HEK293 (cell line): Measurements from ENCODE around the gene NRSN2.

Experiments used
- CTCF ChIA-PET: fragments of 350-600 bp; formaldehyde crosslinking; extraction: SDS; loops from one replicate; lab custom pipeline; 2021; ENCODE audit warnings: antibody characterized with exemption; lab: Yijun Ruan, JAX
- POLR2A ChIA-PET: fragments of 300-600 bp; formaldehyde crosslinking; extraction: SDS; loops from one replicate; lab custom pipeline; 2020; ENCODE audit warnings: antibody characterized with exemption, inconsistent platforms; lab: Yijun Ruan, JAX
- H3K27ac ChIP-seq: fragments of 200-500 bp; sonication (Bioruptor generic); 2 replicates; pipeline ENCODE4 v1.5.1; 2014; ENCODE audit warnings: low read depth, low read length, control low read depth, inconsistent platforms; ENCODE audit errors: extremely low read depth
- H3K36me3 ChIP-seq, 2 experiments: fragments of 200-500 bp in 1 of 2; sonication (Bioruptor generic) in 1 of 2; 1 replicate in 1 of 2; 2 replicates in 1 of 2; pipeline ENCODE4 v1.5.1; 2014 to 2017; ENCODE audit warnings: inconsistent platforms in 2 of 2, low read length in 2 of 2; ENCODE audit not compliant: control insufficient read depth in 2 of 2, insufficient read depth in 1 of 2
- H3K4me1 ChIP-seq: fragments of 200-500 bp; sonication (Bioruptor generic); 2 replicates; pipeline ENCODE4 v1.5.1; 2014; ENCODE audit warnings: mild to moderate bottlenecking, low read length, inconsistent platforms; ENCODE audit not compliant: control insufficient read depth, insufficient read depth
- H3K4me3 ChIP-seq: 2 replicates; pipeline ENCODE4 v1.5.1; 2011; ENCODE audit warnings: low read depth, mild to moderate bottlenecking, control low read depth, low read length, moderate library complexity
- H3K9me3 ChIP-seq: fragments of 200-500 bp; sonication (Bioruptor generic); 2 replicates; pipeline ENCODE4 v1.5.1; 2014; ENCODE audit warnings: low read depth, low read length, inconsistent platforms; ENCODE audit not compliant: control insufficient read depth, insufficient read depth
- HOXA7 ChIP-seq: sonication (generic); formaldehyde crosslinking; IDR thresholded peaks from 2 replicates; pipeline ENCODE4 v1.8.1; 2022; ENCODE audit warnings: missing genetic modification reagents, borderline replicate concordance
- SP3 ChIP-seq: fragments of 450-650 bp; formaldehyde crosslinking; IDR thresholded peaks from 2 replicates; pipeline ENCODE4 v1.5.1; 2016; ENCODE audit warnings: missing biosample characterization, missing genetic modification characterization
- ZBTB44 ChIP-seq: fragments of 450-650 bp; IDR thresholded peaks from 2 replicates; pipeline ENCODE4 v1.5.1; 2018; ENCODE audit warnings: missing biosample characterization, mild to moderate bottlenecking, missing genetic modification characterization
- ZNF169 ChIP-seq: fragments of 450-650 bp; formaldehyde crosslinking; IDR thresholded peaks from 2 replicates; pipeline ENCODE4 v1.5.1; 2016; ENCODE audit warnings: missing biosample characterization, missing genetic modification characterization
- ZNF2 ChIP-seq: fragments of 450-650 bp; formaldehyde crosslinking; IDR thresholded peaks from 2 replicates; pipeline ENCODE4 v1.5.1; 2016; ENCODE audit warnings: missing biosample characterization, missing genetic modification characterization
- ZNF221 ChIP-seq: fragments of 450-650 bp; formaldehyde crosslinking; IDR thresholded peaks from 2 replicates; pipeline ENCODE4 v1.5.1; 2017; ENCODE audit warnings: missing biosample characterization, missing genetic modification characterization, borderline replicate concordance
- ZNF341 ChIP-seq: fragments of 450-650 bp; formaldehyde crosslinking; IDR thresholded peaks from 2 replicates; pipeline ENCODE4; 2016; ENCODE audit warnings: low read depth, missing biosample characterization, missing genetic modification characterization
- ZNF354C ChIP-seq: fragments of 450-650 bp; formaldehyde crosslinking; IDR thresholded peaks from 2 replicates; pipeline ENCODE4 v1.5.1; 2016; ENCODE audit warnings: missing biosample characterization, missing genetic modification characterization, low read depth, borderline replicate concordance
- ZNF426 ChIP-seq: fragments of 450-650 bp; formaldehyde crosslinking; IDR thresholded peaks from 2 replicates; pipeline ENCODE4 v1.5.1; 2017; ENCODE audit warnings: missing biosample characterization, missing genetic modification characterization, mild to moderate bottlenecking, inconsistent platforms, moderate library complexity
- ZNF433 ChIP-seq: fragments of 450-650 bp; formaldehyde crosslinking; IDR thresholded peaks from 2 replicates; pipeline ENCODE4 v1.5.1; 2016; ENCODE audit warnings: missing biosample characterization, missing genetic modification characterization, low read depth
- ZNF449 ChIP-seq: fragments of 450-650 bp; formaldehyde crosslinking; IDR thresholded peaks from 2 replicates; pipeline ENCODE4 v1.5.1; 2017; ENCODE audit warnings: missing biosample characterization, mild to moderate bottlenecking, missing genetic modification characterization, moderate library complexity
- ZNF561 ChIP-seq: fragments of 450-650 bp; IDR thresholded peaks from 2 replicates; pipeline ENCODE4 v1.5.1; 2018; ENCODE audit warnings: missing biosample characterization, missing genetic modification characterization, borderline replicate concordance
- ZNF610 ChIP-seq: fragments of 450-650 bp; formaldehyde crosslinking; IDR thresholded peaks from 2 replicates; pipeline ENCODE4 v1.5.1; 2016; ENCODE audit warnings: missing biosample characterization, missing genetic modification characterization, borderline replicate concordance
- ZNF626 ChIP-seq: fragments of 450-650 bp; sonication (Bioruptor Pico); formaldehyde crosslinking; IDR thresholded peaks from 2 replicates; pipeline ENCODE4 v1.5.1; 2018; ENCODE audit warnings: missing biosample characterization, missing genetic modification characterization, inconsistent platforms
- ZNF791 ChIP-seq: fragments of 450-650 bp; formaldehyde crosslinking; IDR thresholded peaks from 2 replicates; pipeline ENCODE4 v1.5.1; 2016; ENCODE audit warnings: missing biosample characterization, missing genetic modification characterization
- ZNF792 ChIP-seq: fragments of 450-650 bp; formaldehyde crosslinking; IDR thresholded peaks from 2 replicates; pipeline ENCODE4 v1.5.1; 2016; ENCODE audit warnings: missing biosample characterization, missing genetic modification characterization
- ZSCAN16 ChIP-seq: fragments of 450-650 bp; formaldehyde crosslinking; IDR thresholded peaks from 2 replicates; pipeline ENCODE4 v1.5.1; 2016; ENCODE audit warnings: missing biosample characterization, missing genetic modification characterization
- ZXDB ChIP-seq: fragments of 450-650 bp; formaldehyde crosslinking; IDR thresholded peaks from 2 replicates; pipeline ENCODE4 v1.5.1; 2016; ENCODE audit warnings: missing biosample characterization, missing genetic modification characterization
- TF ChIP-seq, protein P1 (sequence below): fragments of 450-650 bp; formaldehyde crosslinking; IDR thresholded peaks from 2 replicates; pipeline ENCODE4 v1.5.1; 2016; ENCODE audit warnings: missing biosample characterization, missing genetic modification characterization
- TF ChIP-seq, protein P2 (sequence below): fragments of 450-650 bp; formaldehyde crosslinking; IDR thresholded peaks from 2 replicates; pipeline ENCODE4 v1.5.1; 2016; ENCODE audit warnings: missing biosample characterization, missing genetic modification characterization
- TF ChIP-seq, protein P3 (sequence below): fragments of 450-650 bp; formaldehyde crosslinking; IDR thresholded peaks from 2 replicates; pipeline ENCODE4 v1.5.1; 2016; ENCODE audit warnings: missing biosample characterization, missing genetic modification characterization, borderline replicate concordance

NRSN2 gene

GRCh38 chr20:343107-343506, 3.8 kb upstream of the NRSN2 start:
- H3K9me3 ChIP-seq: no peaks in the 10 kb centered on the region
- peaks cover 4% of the 10 kb centered on the region for H3K4me1 ChIP-seq
- H3K4me3 ChIP-seq: no peak overlapping the region
- ChIA-PET CTCF (no interaction called here), POLR2A (no interaction called here)
- peaks cover 0 to 4% of the 10 kb centered on the region in 2 experiments; a peak in 1 of 3 replicates for H3K36me3 ChIP-seq
- TF ChIP-seq ZNF449 (tag by site-specific recombination): no peak
- no peak for TF ChIP-seq ZNF626 (tag by site-specific recombination)
- TF ChIP-seq, protein P1, sequence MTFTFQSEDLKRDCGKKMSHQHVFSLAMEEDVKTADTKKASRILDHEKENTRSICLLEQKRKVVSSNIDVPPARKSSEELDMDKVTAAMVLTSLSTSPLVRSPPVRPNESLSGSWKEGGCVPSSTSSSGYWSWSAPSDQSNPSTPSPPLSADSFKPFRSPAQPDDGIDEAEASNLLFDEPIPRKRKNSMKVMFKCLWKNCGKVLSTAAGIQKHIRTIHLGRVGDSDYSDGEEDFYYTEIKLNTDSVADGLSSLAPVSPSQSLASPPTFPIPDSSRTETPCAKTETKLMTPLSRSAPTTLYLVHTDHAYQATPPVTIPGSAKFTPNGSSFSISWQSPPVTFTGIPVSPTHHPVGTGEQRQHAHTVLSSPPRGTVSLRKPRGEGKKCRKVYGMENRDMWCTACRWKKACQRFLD (tag by site-specific recombination): no peak
- TF ChIP-seq ZNF2: no peak
- TF ChIP-seq, protein P2, sequence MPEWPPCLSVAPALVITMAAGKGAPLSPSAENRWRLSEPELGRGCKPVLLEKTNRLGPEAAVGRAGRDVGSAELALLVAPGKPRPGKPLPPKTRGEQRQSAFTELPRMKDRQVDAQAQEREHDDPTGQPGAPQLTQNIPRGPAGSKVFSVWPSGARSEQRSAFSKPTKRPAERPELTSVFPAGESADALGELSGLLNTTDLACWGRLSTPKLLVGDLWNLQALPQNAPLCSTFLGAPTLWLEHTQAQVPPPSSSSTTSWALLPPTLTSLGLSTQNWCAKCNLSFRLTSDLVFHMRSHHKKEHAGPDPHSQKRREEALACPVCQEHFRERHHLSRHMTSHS (tag by site-specific recombination): no peak
- no peak overlapping the region for H3K27ac ChIP-seq

GRCh38 chr20:346033-346639, 775 bp upstream of the NRSN2 start:
- peaks cover 10% of the 10 kb centered on the region for H3K4me1 ChIP-seq
- peaks cover 12 to 13% of the 10 kb centered on the region in 2 experiments; a peak in 2 of 3 replicates for H3K36me3 ChIP-seq
- peak overlapping the region; percentile 90 for H3K27ac ChIP-seq
- H3K9me3 ChIP-seq: no peaks in the 10 kb centered on the region
- TF ChIP-seq ZSCAN16 (tag by site-specific recombination) (no peak), ZNF610 (tag by site-specific recombination) (no peak), HOXA7 (CRISPR knock-in tag) (no peak), ZNF792 (tag by site-specific recombination) (no peak), ZNF221 (tag by site-specific recombination) (no peak), SP3 (tag by site-specific recombination) (no peak), ZNF561 (tag by site-specific recombination) (no peak), ZNF433 (no peak), ZXDB (tag by site-specific recombination) (no peak), ZNF426 (tag by site-specific recombination) (no peak), ZBTB44 (no peak), ZNF354C (no peak), ZNF791 (tag by site-specific recombination) (no peak), ZNF169 (tag by site-specific recombination) (no peak), ZNF341 (tag by site-specific recombination) (no peak)
- TF ChIP-seq, protein P3, sequence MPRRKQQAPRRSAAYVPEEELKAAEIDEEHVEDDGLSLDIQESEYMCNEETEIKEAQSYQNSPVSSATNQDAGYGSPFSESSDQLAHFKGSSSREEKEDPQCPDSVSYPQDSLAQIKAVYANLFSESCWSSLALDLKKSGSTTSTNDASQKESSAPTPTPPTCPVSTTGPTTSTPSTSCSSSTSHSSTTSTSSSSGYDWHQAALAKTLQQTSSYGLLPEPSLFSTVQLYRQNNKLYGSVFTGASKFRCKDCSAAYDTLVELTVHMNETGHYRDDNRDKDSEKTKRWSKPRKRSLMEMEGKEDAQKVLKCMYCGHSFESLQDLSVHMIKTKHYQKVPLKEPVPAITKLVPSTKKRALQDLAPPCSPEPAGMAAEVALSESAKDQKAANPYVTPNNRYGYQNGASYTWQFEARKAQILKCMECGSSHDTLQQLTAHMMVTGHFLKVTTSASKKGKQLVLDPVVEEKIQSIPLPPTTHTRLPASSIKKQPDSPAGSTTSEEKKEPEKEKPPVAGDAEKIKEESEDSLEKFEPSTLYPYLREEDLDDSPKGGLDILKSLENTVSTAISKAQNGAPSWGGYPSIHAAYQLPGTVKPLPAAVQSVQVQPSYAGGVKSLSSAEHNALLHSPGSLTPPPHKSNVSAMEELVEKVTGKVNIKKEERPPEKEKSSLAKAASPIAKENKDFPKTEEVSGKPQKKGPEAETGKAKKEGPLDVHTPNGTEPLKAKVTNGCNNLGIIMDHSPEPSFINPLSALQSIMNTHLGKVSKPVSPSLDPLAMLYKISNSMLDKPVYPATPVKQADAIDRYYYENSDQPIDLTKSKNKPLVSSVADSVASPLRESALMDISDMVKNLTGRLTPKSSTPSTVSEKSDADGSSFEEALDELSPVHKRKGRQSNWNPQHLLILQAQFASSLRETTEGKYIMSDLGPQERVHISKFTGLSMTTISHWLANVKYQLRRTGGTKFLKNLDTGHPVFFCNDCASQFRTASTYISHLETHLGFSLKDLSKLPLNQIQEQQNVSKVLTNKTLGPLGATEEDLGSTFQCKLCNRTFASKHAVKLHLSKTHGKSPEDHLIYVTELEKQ (tag by site-specific recombination): no peak
- peak overlapping the region; percentile 50 for H3K4me3 ChIP-seq
- ChIA-PET POLR2A (interaction anchor here (0.7 to 2.9 kb wide), 6 partner anchors 9 to 198 kb away, joined by 3 to 23 read pairs (median 4); partner anchors contain the start of genes SOX12 and TRIB3), CTCF (interaction anchor here (0.6 to 2.9 kb wide), 7 partner anchors 9 to 300 kb away, joined by 3 to 26 read pairs (median 3); no protein-coding TSS in a partner anchor)
